HL-60 (cell line): ENCODE results near the gene MARK2.

Source experiments
- CTCF ChIP-seq: IDR thresholded peaks from one replicate; pipeline ENCODE4 v1.5.1; 2011; ENCODE audit warnings: low read length, control low read depth, inconsistent platforms; ENCODE audit not compliant: insufficient read depth
- GABPA ChIP-seq: IDR thresholded peaks from 2 replicates; pipeline ENCODE4 v1.6.1; 2012; ENCODE audit warnings: low read depth
- POLR2AphosphoS5 ChIP-seq: IDR thresholded peaks from 2 replicates; pipeline ENCODE4 v1.6.1; 2012; ENCODE audit warnings: low read depth
- SPI1 ChIP-seq: IDR thresholded peaks from 2 replicates; pipeline ENCODE4 v1.6.1; 2012; ENCODE audit warnings: low read depth, mild to moderate bottlenecking, borderline replicate concordance
- TF ChIP-seq, protein P1 (sequence below): IDR thresholded peaks from 2 replicates; pipeline ENCODE4 v1.6.1; 2012; ENCODE audit warnings: low read depth; ENCODE audit not compliant: insufficient replicate concordance

DNA sequence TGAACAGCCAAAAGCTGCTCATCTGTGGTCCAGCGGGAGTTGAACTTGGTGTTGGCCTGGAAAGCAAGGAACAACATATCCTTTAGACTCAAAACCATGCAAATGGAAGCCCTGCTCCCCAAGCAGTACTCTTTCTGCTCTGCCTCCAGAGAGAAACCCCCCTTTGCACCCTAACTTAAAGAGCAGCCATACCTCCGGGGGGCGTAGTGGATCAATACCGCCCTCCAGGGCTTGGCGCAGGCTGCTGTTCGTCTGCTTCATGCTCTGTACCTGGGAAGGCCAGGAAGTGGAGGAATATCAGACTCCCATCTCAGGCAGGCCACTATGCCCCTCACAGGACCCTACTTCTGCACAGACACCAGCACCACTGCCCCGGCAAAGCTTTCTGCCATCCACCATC is 73.8 kb downstream of the MARK2 start:
- TF ChIP-seq CTCF (no peak), POLR2AphosphoS5 (no peak), SPI1 (no peak), GABPA (no peak)
- TF ChIP-seq, protein P1, sequence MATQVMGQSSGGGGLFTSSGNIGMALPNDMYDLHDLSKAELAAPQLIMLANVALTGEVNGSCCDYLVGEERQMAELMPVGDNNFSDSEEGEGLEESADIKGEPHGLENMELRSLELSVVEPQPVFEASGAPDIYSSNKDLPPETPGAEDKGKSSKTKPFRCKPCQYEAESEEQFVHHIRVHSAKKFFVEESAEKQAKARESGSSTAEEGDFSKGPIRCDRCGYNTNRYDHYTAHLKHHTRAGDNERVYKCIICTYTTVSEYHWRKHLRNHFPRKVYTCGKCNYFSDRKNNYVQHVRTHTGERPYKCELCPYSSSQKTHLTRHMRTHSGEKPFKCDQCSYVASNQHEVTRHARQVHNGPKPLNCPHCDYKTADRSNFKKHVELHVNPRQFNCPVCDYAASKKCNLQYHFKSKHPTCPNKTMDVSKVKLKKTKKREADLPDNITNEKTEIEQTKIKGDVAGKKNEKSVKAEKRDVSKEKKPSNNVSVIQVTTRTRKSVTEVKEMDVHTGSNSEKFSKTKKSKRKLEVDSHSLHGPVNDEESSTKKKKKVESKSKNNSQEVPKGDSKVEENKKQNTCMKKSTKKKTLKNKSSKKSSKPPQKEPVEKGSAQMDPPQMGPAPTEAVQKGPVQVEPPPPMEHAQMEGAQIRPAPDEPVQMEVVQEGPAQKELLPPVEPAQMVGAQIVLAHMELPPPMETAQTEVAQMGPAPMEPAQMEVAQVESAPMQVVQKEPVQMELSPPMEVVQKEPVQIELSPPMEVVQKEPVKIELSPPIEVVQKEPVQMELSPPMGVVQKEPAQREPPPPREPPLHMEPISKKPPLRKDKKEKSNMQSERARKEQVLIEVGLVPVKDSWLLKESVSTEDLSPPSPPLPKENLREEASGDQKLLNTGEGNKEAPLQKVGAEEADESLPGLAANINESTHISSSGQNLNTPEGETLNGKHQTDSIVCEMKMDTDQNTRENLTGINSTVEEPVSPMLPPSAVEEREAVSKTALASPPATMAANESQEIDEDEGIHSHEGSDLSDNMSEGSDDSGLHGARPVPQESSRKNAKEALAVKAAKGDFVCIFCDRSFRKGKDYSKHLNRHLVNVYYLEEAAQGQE, result no peak
